Measurements from ENCODE around the gene SRSF1. TPM values are rescaled to one million over a fixed set of nuclear protein-coding genes. Genes with fewer than 3 reads are reported as not detected.

Gene SRSF1
- polyA plus RNA-seq, 2 donors: 80.7 to 91.7 TPM

- H3K9me3 ChIP-seq (ENCODE audit: control insufficient read depth in 2 of 2, insufficient read depth in 1 of 2, low read depth in 1 of 2, low read length in 1 of 2): no peaks in the 10 kb centered on the region
- no peak overlapping the region for H3K27ac ChIP-seq (ENCODE audit: low read depth in 2 of 2, low read length in 1 of 2)
- no peaks in the 10 kb centered on the region for H3K36me3 ChIP-seq (ENCODE audit: control insufficient read depth in 2 of 2, insufficient read depth in 2 of 2, low read length in 1 of 2)
- H3K4me3 ChIP-seq (ENCODE audit: low read depth in 1 of 2, low read length in 2 of 2): no peak overlapping the region
- H3K27me3 ChIP-seq (ENCODE audit: control insufficient read depth in 1 of 2, insufficient read depth in 2 of 2, low read length in 2 of 2): no peaks in the 10 kb centered on the region
- no peaks in the 10 kb centered on the region for H3K4me1 ChIP-seq (ENCODE audit: control insufficient read depth in 2 of 2, insufficient read depth in 2 of 2, low read length in 1 of 2)
These were observed 12.5 kb upstream of the SRSF1 start for GRCh38 chr17:58019521-58019920.

GRCh38 chr17:58019039-58019438 is 12.0 kb upstream of the SRSF1 start:
- H3K4me3 ChIP-seq (ENCODE audit: low read depth in 1 of 2, low read length in 2 of 2): no peak overlapping the region
- no peak overlapping the region for H3K27ac ChIP-seq (ENCODE audit: low read depth in 2 of 2, low read length in 1 of 2)
- no peaks in the 10 kb centered on the region for H3K36me3 ChIP-seq (ENCODE audit: control insufficient read depth in 2 of 2, insufficient read depth in 2 of 2, low read length in 1 of 2)
- WGBS, 2 donors: 37 to 58% methylated on average over 3 of the region's 3 CpGs
- H3K4me1 ChIP-seq (ENCODE audit: control insufficient read depth in 2 of 2, insufficient read depth in 2 of 2, low read length in 1 of 2): no peaks in the 10 kb centered on the region
- H3K9me3 ChIP-seq (ENCODE audit: control insufficient read depth in 2 of 2, insufficient read depth in 1 of 2, low read depth in 1 of 2, low read length in 1 of 2): no peaks in the 10 kb centered on the region
- H3K27me3 ChIP-seq (ENCODE audit: control insufficient read depth in 1 of 2, insufficient read depth in 2 of 2, low read length in 2 of 2): no peaks in the 10 kb centered on the region

- Histone ChIP-seq H3K27me3 (ENCODE audit: control insufficient read depth in 1 of 2, insufficient read depth in 2 of 2, low read length in 2 of 2) (no peaks in the 10 kb centered on the region), H3K27ac (ENCODE audit: low read depth in 2 of 2, low read length in 1 of 2) (no peak overlapping the region), H3K4me3 (ENCODE audit: low read depth in 1 of 2, low read length in 2 of 2) (no peak overlapping the region), H3K9me3 (ENCODE audit: control insufficient read depth in 2 of 2, insufficient read depth in 1 of 2, low read depth in 1 of 2, low read length in 1 of 2) (no peaks in the 10 kb centered on the region), H3K36me3 (ENCODE audit: control insufficient read depth in 2 of 2, insufficient read depth in 2 of 2, low read length in 1 of 2) (no peaks in the 10 kb centered on the region), H3K4me1 (ENCODE audit: control insufficient read depth in 2 of 2, insufficient read depth in 2 of 2, low read length in 1 of 2) (no peaks in the 10 kb centered on the region)
- 97 to 98% methylated on average over 10 of the region's 10 CpGs for WGBS, 2 donors
These were observed 3.2 kb upstream of the SRSF1 start for GRCh38 chr17:58010067-58010799.

- H3K27me3 ChIP-seq (ENCODE audit: control insufficient read depth in 1 of 2, insufficient read depth in 2 of 2, low read length in 2 of 2): no peaks in the 10 kb centered on the region
- H3K4me1 ChIP-seq (ENCODE audit: control insufficient read depth in 2 of 2, insufficient read depth in 2 of 2, low read length in 1 of 2): no peaks in the 10 kb centered on the region
- peak overlapping the region; percentile 96 for H3K4me3 ChIP-seq (ENCODE audit: low read depth in 1 of 2, low read length in 2 of 2)
- H3K9me3 ChIP-seq (ENCODE audit: control insufficient read depth in 2 of 2, insufficient read depth in 1 of 2, low read depth in 1 of 2, low read length in 1 of 2): no peaks in the 10 kb centered on the region
- 24 to 28% methylated on average over 47 of the region's 47 CpGs for WGBS, 2 donors
- H3K36me3 ChIP-seq (ENCODE audit: control insufficient read depth in 2 of 2, insufficient read depth in 2 of 2, low read length in 1 of 2): peaks cover 0 to 3% of the 10 kb centered on the region in 2 donors
- peak overlapping the region; percentile 98 to 99 for H3K27ac ChIP-seq (ENCODE audit: low read depth in 2 of 2, low read length in 1 of 2)
These were observed 998 bp upstream of the SRSF1 start for GRCh38 chr17:58007781-58008706.

GRCh38 chr17:58006560-58006923 is 504 bp downstream of the SRSF1 start:
- Histone ChIP-seq H3K27ac (ENCODE audit: low read depth in 2 of 2, low read length in 1 of 2) (peak overlapping the region; percentile 98 to 99), H3K27me3 (ENCODE audit: control insufficient read depth in 1 of 2, insufficient read depth in 2 of 2, low read length in 2 of 2) (no peaks in the 10 kb centered on the region), H3K4me3 (ENCODE audit: low read depth in 1 of 2, low read length in 2 of 2) (peak overlapping the region; percentile 96), H3K36me3 (ENCODE audit: control insufficient read depth in 2 of 2, insufficient read depth in 2 of 2, low read length in 1 of 2) (peaks cover 0 to 3% of the 10 kb centered on the region in 2 donors), H3K9me3 (ENCODE audit: control insufficient read depth in 2 of 2, insufficient read depth in 1 of 2, low read depth in 1 of 2, low read length in 1 of 2) (no peaks in the 10 kb centered on the region), H3K4me1 (ENCODE audit: control insufficient read depth in 2 of 2, insufficient read depth in 2 of 2, low read length in 1 of 2) (peaks cover 0 to 2% of the 10 kb centered on the region in 2 donors)
- 0 to 1% methylated on average over 20 of the region's 20 CpGs for WGBS, 2 donors

GRCh38 chr17:58005728-58006559 is 1.1 kb downstream of the SRSF1 start:
- Histone ChIP-seq H3K36me3 (ENCODE audit: control insufficient read depth in 2 of 2, insufficient read depth in 2 of 2, low read length in 1 of 2) (peaks cover 0 to 3% of the 10 kb centered on the region in 2 donors), H3K9me3 (ENCODE audit: control insufficient read depth in 2 of 2, insufficient read depth in 1 of 2, low read depth in 1 of 2, low read length in 1 of 2) (no peaks in the 10 kb centered on the region), H3K27me3 (ENCODE audit: control insufficient read depth in 1 of 2, insufficient read depth in 2 of 2, low read length in 2 of 2) (no peaks in the 10 kb centered on the region), H3K27ac (ENCODE audit: low read depth in 2 of 2, low read length in 1 of 2) (peak overlapping the region; percentile 98 to 99), H3K4me3 (ENCODE audit: low read depth in 1 of 2, low read length in 2 of 2) (peak overlapping the region; percentile 96), H3K4me1 (ENCODE audit: control insufficient read depth in 2 of 2, insufficient read depth in 2 of 2, low read length in 1 of 2) (peaks cover 0 to 2% of the 10 kb centered on the region in 2 donors)
- 2 to 3% methylated on average over 36 of the region's 36 CpGs for WGBS, 2 donors

GRCh38 chr17:58005031-58005727 is 1.9 kb downstream of the SRSF1 start:
- H3K27me3 ChIP-seq (ENCODE audit: control insufficient read depth in 1 of 2, insufficient read depth in 2 of 2, low read length in 2 of 2): no peaks in the 10 kb centered on the region
- peaks cover 0 to 2% of the 10 kb centered on the region in 2 donors for H3K4me1 ChIP-seq (ENCODE audit: control insufficient read depth in 2 of 2, insufficient read depth in 2 of 2, low read length in 1 of 2)
- no peaks in the 10 kb centered on the region for H3K9me3 ChIP-seq (ENCODE audit: control insufficient read depth in 2 of 2, insufficient read depth in 1 of 2, low read depth in 1 of 2, low read length in 1 of 2)
- H3K27ac ChIP-seq (ENCODE audit: low read depth in 2 of 2, low read length in 1 of 2): peak overlapping the region in 1 of 2 donors; percentile 37
- WGBS, 2 donors: 22 to 26% methylated on average over 12 of the region's 12 CpGs
- H3K4me3 ChIP-seq (ENCODE audit: low read depth in 1 of 2, low read length in 2 of 2): peak overlapping the region in 1 of 2 donors; percentile 96
- H3K36me3 ChIP-seq (ENCODE audit: control insufficient read depth in 2 of 2, insufficient read depth in 2 of 2, low read length in 1 of 2): peaks cover 0 to 3% of the 10 kb centered on the region in 2 donors

- 59 to 62% methylated on average over 3 of the region's 3 CpGs for WGBS, 2 donors
- peaks cover 0 to 3% of the 10 kb centered on the region in 2 donors for H3K36me3 ChIP-seq (ENCODE audit: control insufficient read depth in 2 of 2, insufficient read depth in 2 of 2, low read length in 1 of 2)
- H3K4me1 ChIP-seq (ENCODE audit: control insufficient read depth in 2 of 2, insufficient read depth in 2 of 2, low read length in 1 of 2): peaks cover 0 to 2% of the 10 kb centered on the region in 2 donors
- no peak overlapping the region for H3K27ac ChIP-seq (ENCODE audit: low read depth in 2 of 2, low read length in 1 of 2)
- H3K9me3 ChIP-seq (ENCODE audit: control insufficient read depth in 2 of 2, insufficient read depth in 1 of 2, low read depth in 1 of 2, low read length in 1 of 2): no peaks in the 10 kb centered on the region
- H3K27me3 ChIP-seq (ENCODE audit: control insufficient read depth in 1 of 2, insufficient read depth in 2 of 2, low read length in 2 of 2): no peaks in the 10 kb centered on the region
- H3K4me3 ChIP-seq (ENCODE audit: low read depth in 1 of 2, low read length in 2 of 2): no peak overlapping the region
These were observed 3.0 kb downstream of the SRSF1 start for GRCh38 chr17:58004060-58004459.

GRCh38 chr17:58002973-58003372 is 4.1 kb downstream of the SRSF1 start:
- peaks cover 0 to 3% of the 10 kb centered on the region in 2 donors for H3K36me3 ChIP-seq (ENCODE audit: control insufficient read depth in 2 of 2, insufficient read depth in 2 of 2, low read length in 1 of 2)
- WGBS, 2 donors: 88 to 91% methylated on average over 2 of the region's 2 CpGs
- H3K27ac ChIP-seq (ENCODE audit: low read depth in 2 of 2, low read length in 1 of 2): no peak overlapping the region
- no peak overlapping the region for H3K4me3 ChIP-seq (ENCODE audit: low read depth in 1 of 2, low read length in 2 of 2)
- peaks cover 0 to 2% of the 10 kb centered on the region in 2 donors for H3K4me1 ChIP-seq (ENCODE audit: control insufficient read depth in 2 of 2, insufficient read depth in 2 of 2, low read length in 1 of 2)
- no peaks in the 10 kb centered on the region for H3K9me3 ChIP-seq (ENCODE audit: control insufficient read depth in 2 of 2, insufficient read depth in 1 of 2, low read depth in 1 of 2, low read length in 1 of 2)
- H3K27me3 ChIP-seq (ENCODE audit: control insufficient read depth in 1 of 2, insufficient read depth in 2 of 2, low read length in 2 of 2): no peaks in the 10 kb centered on the region
